ENCODE results near the gene TAAR1.

- TF ChIP-seq CTCF (IDR thresholded peaks at IDR 0.05) (no peak), POLR2A (IDR thresholded peaks at IDR 0.05) (no peak)
These were observed 46.4 kb downstream of the TAAR1 start for GRCh38 chr6:132612449-132613108.

All from Peyer's patch (tissue), 4 donors.